Measurements from ENCODE around the gene HTATIP2.

The HTATIP2 gene

GRCh38 chr11:20363500-20364340, at the start of gene HTATIP2:
TSS of gene HTATIP2 (plus strand) at chr11:20363714. CDS start at chr11:20364238, 524 bp downstream.
- Mint-ChIP-seq H3K27ac (peak within 1 kb of the TSS; percentile 74), H3K9me3 (no peaks in the 10 kb centered on the region), H3K4me3 (peak within 1 kb of the TSS; percentile 81), H3K36me3 (ENCODE audit: low read depth) (peaks cover 10% of the 10 kb centered on the region), H3K4me1 (ENCODE audit: low read depth) (peaks cover 49% of the 10 kb centered on the region), H3K27me3 (no peaks in the 10 kb centered on the region)
- intact Hi-C loops (cut with micrococcal nuclease) = no loop called here

- Mint-ChIP-seq H3K4me3 (no peak overlapping the region), H3K9me3 (no peaks in the 10 kb centered on the region), H3K36me3 (ENCODE audit: low read depth) (no peaks in the 10 kb centered on the region), H3K27me3 (no peaks in the 10 kb centered on the region), H3K4me1 (ENCODE audit: low read depth) (no peaks in the 10 kb centered on the region), H3K27ac (no peak overlapping the region)
- intact Hi-C loops (cut with micrococcal nuclease) = no loop called here
Measured at GRCh38 chr11:20315800-20316199, 47.7 kb upstream of the HTATIP2 start.

GRCh38 chr11:20321177-20321576, 42.3 kb upstream of the HTATIP2 start:
- Mint-ChIP-seq H3K36me3 (ENCODE audit: low read depth) (no peaks in the 10 kb centered on the region), H3K4me3 (no peak overlapping the region), H3K27ac (no peak overlapping the region), H3K9me3 (no peaks in the 10 kb centered on the region), H3K27me3 (no peaks in the 10 kb centered on the region), H3K4me1 (ENCODE audit: low read depth) (no peaks in the 10 kb centered on the region)
- intact Hi-C loops (cut with micrococcal nuclease) = no loop called here

- Mint-ChIP-seq H3K4me3 (no peak overlapping the region), H3K36me3 (ENCODE audit: low read depth) (no peaks in the 10 kb centered on the region), H3K27me3 (no peaks in the 10 kb centered on the region), H3K9me3 (no peaks in the 10 kb centered on the region), H3K4me1 (ENCODE audit: low read depth) (no peaks in the 10 kb centered on the region), H3K27ac (no peak overlapping the region)
- intact Hi-C loops (cut with micrococcal nuclease) = no loop called here
Measured at GRCh38 chr11:20327377-20327935, 36.1 kb upstream of the HTATIP2 start.

- Mint-ChIP-seq H3K4me3 (no peak overlapping the region), H3K36me3 (ENCODE audit: low read depth) (no peaks in the 10 kb centered on the region), H3K27ac (no peak overlapping the region), H3K4me1 (ENCODE audit: low read depth) (no peaks in the 10 kb centered on the region), H3K9me3 (no peaks in the 10 kb centered on the region), H3K27me3 (peaks cover 23% of the 10 kb centered on the region)
- intact Hi-C loops (cut with micrococcal nuclease) = loop anchor here (5.0 kb wide), 1 partner anchor 204 kb away; no protein-coding TSS in a partner anchor
Measured at GRCh38 chr11:20336056-20336455, 27.5 kb upstream of the HTATIP2 start.

- H3K9me3 Mint-ChIP-seq = no peaks in the 10 kb centered on the region
- intact Hi-C loops (cut with micrococcal nuclease) = loop anchor here (5.0 kb wide), 1 partner anchor 205 kb away; no protein-coding TSS in a partner anchor
- no peak overlapping the region for H3K4me3 Mint-ChIP-seq
- H3K27ac Mint-ChIP-seq = no peak overlapping the region
- H3K36me3 Mint-ChIP-seq (ENCODE audit: low read depth) = no peaks in the 10 kb centered on the region
- peaks cover 34% of the 10 kb centered on the region for H3K27me3 Mint-ChIP-seq
- H3K4me1 Mint-ChIP-seq (ENCODE audit: low read depth) = no peaks in the 10 kb centered on the region
Measured at GRCh38 chr11:20337526-20338154, 25.9 kb upstream of the HTATIP2 start.

GRCh38 chr11:20342347-20343141, 21.0 kb upstream of the HTATIP2 start:
- H3K27ac Mint-ChIP-seq = no peak overlapping the region
- no peak overlapping the region for H3K4me3 Mint-ChIP-seq
- H3K27me3 Mint-ChIP-seq = peaks cover 55% of the 10 kb centered on the region
- intact Hi-C loops (cut with micrococcal nuclease) = no loop called here
- H3K9me3 Mint-ChIP-seq = no peaks in the 10 kb centered on the region
- no peaks in the 10 kb centered on the region for H3K36me3 Mint-ChIP-seq (ENCODE audit: low read depth)
- H3K4me1 Mint-ChIP-seq (ENCODE audit: low read depth) = no peaks in the 10 kb centered on the region

GRCh38 chr11:20351136-20351535, 12.4 kb upstream of the HTATIP2 start:
- H3K4me1 Mint-ChIP-seq (ENCODE audit: low read depth) = no peaks in the 10 kb centered on the region
- H3K9me3 Mint-ChIP-seq = no peaks in the 10 kb centered on the region
- no peak overlapping the region for H3K27ac Mint-ChIP-seq
- H3K27me3 Mint-ChIP-seq = peaks cover 27% of the 10 kb centered on the region
- H3K36me3 Mint-ChIP-seq (ENCODE audit: low read depth) = no peaks in the 10 kb centered on the region
- no peak overlapping the region for H3K4me3 Mint-ChIP-seq
- intact Hi-C loops (cut with micrococcal nuclease) = loop anchor here (10.0 kb wide), 1 partner anchor 396 kb away; no protein-coding TSS in a partner anchor

- H3K27me3 Mint-ChIP-seq = peaks cover 26% of the 10 kb centered on the region
- no peaks in the 10 kb centered on the region for H3K36me3 Mint-ChIP-seq (ENCODE audit: low read depth)
- H3K27ac Mint-ChIP-seq = no peak overlapping the region
- no peaks in the 10 kb centered on the region for H3K4me1 Mint-ChIP-seq (ENCODE audit: low read depth)
- intact Hi-C loops (cut with micrococcal nuclease) = loop anchor here (10.0 kb wide), 1 partner anchor 397 kb away; no protein-coding TSS in a partner anchor
- no peak overlapping the region for H3K4me3 Mint-ChIP-seq
- no peaks in the 10 kb centered on the region for H3K9me3 Mint-ChIP-seq
Measured at GRCh38 chr11:20351751-20352262, 11.7 kb upstream of the HTATIP2 start.

- intact Hi-C loops (cut with micrococcal nuclease) = loop anchor here (10.0 kb wide), 1 partner anchor 399 kb away; no protein-coding TSS in a partner anchor
- Mint-ChIP-seq H3K27me3 (peaks cover 30% of the 10 kb centered on the region), H3K36me3 (ENCODE audit: low read depth) (no peaks in the 10 kb centered on the region), H3K4me3 (no peak overlapping the region), H3K27ac (no peak overlapping the region), H3K4me1 (ENCODE audit: low read depth) (no peaks in the 10 kb centered on the region), H3K9me3 (no peaks in the 10 kb centered on the region)
Measured at GRCh38 chr11:20353829-20354434, 9.6 kb upstream of the HTATIP2 start.

- intact Hi-C loops (cut with micrococcal nuclease) = loop anchor here (1.0 to 10.0 kb wide), 2 partner anchors 227 to 401 kb away; no protein-coding TSS in a partner anchor
- Mint-ChIP-seq H3K4me1 (ENCODE audit: low read depth) (peaks cover 2% of the 10 kb centered on the region), H3K27ac (no peak overlapping the region), H3K27me3 (peaks cover 30% of the 10 kb centered on the region), H3K9me3 (no peaks in the 10 kb centered on the region), H3K36me3 (ENCODE audit: low read depth) (no peaks in the 10 kb centered on the region), H3K4me3 (no peak overlapping the region)
Measured at GRCh38 chr11:20355221-20356219, 8.0 kb upstream of the HTATIP2 start.

- Mint-ChIP-seq H3K27ac (no peak overlapping the region), H3K27me3 (peaks cover 24% of the 10 kb centered on the region), H3K9me3 (no peaks in the 10 kb centered on the region), H3K36me3 (ENCODE audit: low read depth) (no peaks in the 10 kb centered on the region), H3K4me3 (no peak overlapping the region), H3K4me1 (ENCODE audit: low read depth) (peaks cover 5% of the 10 kb centered on the region)
- intact Hi-C loops (cut with micrococcal nuclease) = loop anchor here (10.0 kb wide), 1 partner anchor 402 kb away; no protein-coding TSS in a partner anchor
Measured at GRCh38 chr11:20357150-20357549, 6.4 kb upstream of the HTATIP2 start.

Measured in dendritic cell treated with granulocyte-macrophage colony-stimulating factor and Interleukin-4, amounts not matched to agents 40 ng/mL and 50 ng/mL, for 4 days (primary cell).